GM10266 (cell line): ENCODE results near the gene SH3TC2.

Experiments used
- DNase-seq: peaks from one replicate; pipeline ENCODE4 v3.0.0; 2012; ENCODE audit errors: extremely low spot score
- TF ChIP-seq, protein P1 (sequence below): IDR thresholded peaks from 2 replicates; pipeline ENCODE4 v1.5.1; 2012; ENCODE audit warnings: mild to moderate bottlenecking, low read depth; ENCODE audit not compliant: control insufficient read depth, insufficient read depth; ENCODE audit errors: missing control alignments

The SH3TC2 gene

DNA sequence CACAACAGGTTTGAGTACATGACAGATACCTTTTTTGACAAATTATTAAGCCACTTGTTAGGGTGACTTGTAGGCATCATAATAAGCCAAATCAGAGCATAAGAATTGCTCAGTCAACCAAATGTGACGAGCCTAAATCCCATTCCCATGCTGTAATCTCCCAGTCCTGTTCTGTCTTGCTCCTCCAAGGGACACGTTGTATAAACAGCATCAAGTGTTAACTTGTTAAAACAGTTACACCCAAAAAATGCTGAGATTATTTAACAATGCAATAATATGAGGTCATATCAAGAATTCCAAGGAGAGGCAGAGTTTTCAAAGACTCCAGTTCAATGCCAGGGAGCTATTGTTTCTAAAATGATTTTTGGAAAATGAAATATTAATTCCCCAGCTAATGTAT is 76.2 kb downstream of the SH3TC2 start:
- no peak for DNase-seq
- TF ChIP-seq, protein P1, sequence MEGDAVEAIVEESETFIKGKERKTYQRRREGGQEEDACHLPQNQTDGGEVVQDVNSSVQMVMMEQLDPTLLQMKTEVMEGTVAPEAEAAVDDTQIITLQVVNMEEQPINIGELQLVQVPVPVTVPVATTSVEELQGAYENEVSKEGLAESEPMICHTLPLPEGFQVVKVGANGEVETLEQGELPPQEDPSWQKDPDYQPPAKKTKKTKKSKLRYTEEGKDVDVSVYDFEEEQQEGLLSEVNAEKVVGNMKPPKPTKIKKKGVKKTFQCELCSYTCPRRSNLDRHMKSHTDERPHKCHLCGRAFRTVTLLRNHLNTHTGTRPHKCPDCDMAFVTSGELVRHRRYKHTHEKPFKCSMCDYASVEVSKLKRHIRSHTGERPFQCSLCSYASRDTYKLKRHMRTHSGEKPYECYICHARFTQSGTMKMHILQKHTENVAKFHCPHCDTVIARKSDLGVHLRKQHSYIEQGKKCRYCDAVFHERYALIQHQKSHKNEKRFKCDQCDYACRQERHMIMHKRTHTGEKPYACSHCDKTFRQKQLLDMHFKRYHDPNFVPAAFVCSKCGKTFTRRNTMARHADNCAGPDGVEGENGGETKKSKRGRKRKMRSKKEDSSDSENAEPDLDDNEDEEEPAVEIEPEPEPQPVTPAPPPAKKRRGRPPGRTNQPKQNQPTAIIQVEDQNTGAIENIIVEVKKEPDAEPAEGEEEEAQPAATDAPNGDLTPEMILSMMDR, result no peak

DNA sequence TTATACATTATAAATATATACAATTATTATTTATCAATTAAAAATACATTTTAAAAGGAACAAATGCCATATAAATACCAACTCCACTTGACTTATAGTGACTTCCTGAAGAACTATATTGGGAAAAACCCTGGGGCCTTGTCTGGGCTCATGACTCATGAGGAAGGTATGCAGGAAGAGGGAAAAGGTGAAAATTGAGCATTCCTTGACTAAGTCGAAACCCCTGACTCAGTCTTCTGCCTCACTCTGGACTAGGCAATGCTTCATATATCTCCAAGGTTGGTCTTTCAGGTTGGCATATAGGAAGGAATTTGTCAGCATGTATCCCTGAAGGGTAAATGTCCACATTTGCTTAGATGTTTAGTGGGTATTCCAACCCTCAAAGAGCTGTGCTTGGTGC is 78.5 kb downstream of the SH3TC2 start:
- TF ChIP-seq, protein P1, result no peak
- DNase-seq, result no peak

DNA sequence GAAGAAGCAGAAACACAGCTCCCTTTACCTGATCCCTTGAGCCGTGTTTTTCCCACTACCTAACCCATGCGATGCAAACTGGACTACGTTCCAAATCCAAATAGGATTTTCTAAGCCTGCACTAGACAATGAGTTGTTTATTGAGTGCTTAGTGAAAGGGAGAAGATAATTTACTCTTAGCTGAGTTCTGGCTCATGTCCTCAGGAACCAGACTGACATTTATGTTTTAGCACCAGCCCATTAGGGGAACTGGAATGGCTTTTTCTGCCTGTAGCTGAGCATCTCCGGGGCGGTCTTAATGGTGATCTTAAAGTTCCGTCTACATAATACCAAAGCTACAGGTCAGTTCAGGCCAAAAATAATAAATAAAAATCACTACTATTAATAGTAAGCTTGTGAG is 81.5 kb downstream of the SH3TC2 start:
- TF ChIP-seq, protein P1, result no peak
- DNase-seq, result no peak

DNA sequence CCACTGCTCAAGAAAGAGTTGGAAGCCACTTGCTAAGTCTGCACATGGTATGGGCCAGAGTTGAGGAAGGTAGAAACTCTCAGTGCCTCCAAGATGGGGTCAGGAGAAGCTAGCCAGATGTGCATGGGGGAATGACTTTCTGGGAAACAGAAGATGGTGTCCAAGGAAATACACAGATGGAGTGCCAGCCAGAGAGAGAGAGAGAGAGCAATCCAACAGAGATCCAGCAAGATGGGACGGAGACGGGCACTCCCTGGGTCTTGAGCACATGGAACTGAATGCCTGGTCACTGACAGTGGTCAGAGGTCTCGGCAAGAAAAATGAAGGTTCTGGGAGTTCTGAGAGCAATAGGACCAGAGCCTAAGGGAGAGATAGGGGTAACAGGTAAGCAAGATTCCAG is 82.1 kb downstream of the SH3TC2 start:
- TF ChIP-seq, protein P1, result no peak

DNA sequence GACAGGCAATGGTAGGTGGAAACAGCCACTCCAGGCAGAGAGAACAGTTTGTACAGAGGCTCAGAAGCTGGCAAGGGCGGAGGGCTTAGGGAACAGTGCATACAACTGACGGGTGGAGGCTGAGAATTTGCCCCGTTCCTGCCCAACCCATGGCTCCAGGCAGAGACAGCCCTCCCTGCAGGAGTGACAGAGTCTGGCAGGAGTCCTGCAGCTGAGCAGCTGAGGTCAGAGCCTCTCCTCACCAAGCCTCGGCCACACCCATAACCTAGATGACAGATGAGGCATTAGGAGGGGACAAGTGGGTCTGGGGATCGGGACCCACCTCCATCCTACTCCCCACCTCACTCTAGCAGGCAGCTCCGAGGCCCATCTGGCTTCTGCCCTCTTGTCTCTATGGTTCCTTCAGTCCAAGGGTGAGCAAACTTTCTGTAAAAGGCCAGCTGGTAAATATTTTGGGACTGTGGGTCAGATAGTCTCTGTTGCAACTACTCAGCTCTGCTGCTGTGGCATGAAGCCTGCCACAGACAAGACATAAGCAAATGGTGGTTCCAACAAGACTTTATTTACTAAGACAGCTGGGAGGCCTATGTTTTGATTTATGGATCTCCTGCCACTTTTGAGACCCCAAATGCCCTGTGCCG is 83.7 kb downstream of the SH3TC2 start:
- TF ChIP-seq, protein P1, result no peak
- DNase-seq, result no peak

More for the DNA sequence above, 82.1 kb downstream of the SH3TC2 start:
- DNase-seq, result no peak

DNA sequence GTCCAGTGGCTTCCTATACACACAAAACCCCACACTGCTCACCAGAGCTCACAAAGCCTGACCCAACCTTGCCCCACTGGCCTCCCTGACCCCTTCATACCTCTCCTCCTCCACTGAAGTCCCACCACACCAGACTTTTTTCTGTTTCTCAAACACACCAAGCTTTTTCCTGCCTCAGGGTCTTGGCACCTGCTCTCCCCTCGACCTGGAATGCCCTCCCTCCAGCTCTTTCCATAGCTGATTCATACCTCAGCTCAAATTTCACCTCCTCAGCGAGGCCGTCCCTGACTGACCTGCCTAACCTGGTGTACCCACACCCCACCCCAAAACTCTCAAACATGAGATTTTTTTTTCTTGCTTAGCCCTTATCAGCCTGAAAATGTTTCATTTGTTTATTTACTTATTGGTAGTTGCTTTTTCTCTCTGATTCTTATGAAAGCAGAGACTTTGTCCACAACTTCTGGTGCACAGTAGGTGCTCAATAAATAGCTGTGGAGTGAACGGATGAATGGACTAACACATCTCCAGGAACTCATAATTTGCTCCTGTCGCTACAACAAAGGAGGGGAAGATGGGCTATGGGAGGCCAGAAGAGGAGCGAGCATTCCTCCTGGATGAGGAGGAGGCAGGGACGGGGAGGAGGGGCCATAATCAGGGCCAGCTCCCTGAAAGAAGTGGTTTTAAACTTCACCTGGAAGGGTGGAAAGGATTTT is 84.3 kb downstream of the SH3TC2 start:
- DNase-seq, result no peak
- TF ChIP-seq, protein P1, result no peak

DNA sequence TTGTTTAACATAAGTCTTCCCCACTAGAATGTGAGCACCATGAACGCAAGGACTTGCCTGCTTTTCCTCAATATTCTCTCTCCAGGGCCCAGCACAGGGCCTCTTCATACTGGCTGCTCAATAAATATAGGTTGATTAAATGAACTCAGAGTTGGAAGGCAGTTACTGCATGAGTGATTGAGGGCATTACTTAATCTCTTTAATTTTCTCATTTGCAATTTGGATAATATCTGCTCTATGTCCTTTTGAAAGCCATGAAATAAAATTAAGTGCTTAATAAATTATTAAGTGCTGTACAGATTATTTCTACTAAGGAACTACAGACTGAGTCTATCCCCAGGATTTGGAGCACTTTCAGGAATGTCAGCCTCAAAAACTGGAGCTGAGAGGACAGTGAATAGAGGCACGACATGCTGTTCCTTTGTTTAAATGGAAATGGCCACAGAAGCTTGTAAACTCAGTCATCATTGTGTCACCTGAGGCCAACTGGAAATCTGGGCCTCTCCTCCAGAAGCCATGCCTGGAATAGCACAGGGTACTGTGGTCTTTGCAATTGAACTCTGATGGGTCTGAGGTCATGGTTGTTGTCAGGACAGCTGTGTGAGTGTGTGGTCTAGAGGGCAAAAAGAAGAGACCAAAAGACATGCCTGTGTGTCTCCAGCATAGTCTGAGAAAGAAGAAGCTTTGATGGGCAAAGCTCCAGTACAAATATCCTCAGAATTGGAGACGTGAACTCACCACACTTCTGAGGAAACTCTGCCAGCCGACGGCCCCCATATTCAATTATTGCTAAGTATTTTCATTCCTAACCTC is 86.1 kb downstream of the SH3TC2 start:
- TF ChIP-seq, protein P1, result no peak
- no peak for DNase-seq
